Vagina (tissue), 2 donors: Measurements from ENCODE around the gene SRGAP3.

ENCODE experiments used
- CTCF ChIP-seq, 3 experiments: fragments of 450-650 bp in 2 of 3; fragments of 200-600 bp in 1 of 3; sonication (generic) in 1 of 3; IDR thresholded peaks; one replicate each; pipeline ENCODE4 v1.5.1; 2017 to 2019; ENCODE audit warnings: antibody characterized with exemption in 3 of 3, mild to moderate bottlenecking in 2 of 3, moderate library complexity in 2 of 3
- POLR2A ChIP-seq, 2 donors: fragments of 450-650 bp; IDR thresholded peaks; one replicate each; pipeline ENCODE4 v1.6.1; 2017; ENCODE audit warnings: antibody characterized with exemption in 2 of 2, mild to moderate bottlenecking in 2 of 2, moderate library complexity in 2 of 2
- POLR2AphosphoS5 ChIP-seq, 2 donors: sonication (generic); formaldehyde crosslinking; IDR thresholded peaks; one replicate each; pipeline ENCODE4 v1.9.0; 2017; ENCODE audit warnings: antibody characterized with exemption in 2 of 2, mild to moderate bottlenecking in 2 of 2, low read depth in 1 of 2; ENCODE audit not compliant: insufficient read depth in 1 of 2

- no peak for TF ChIP-seq CTCF (IDR thresholded peaks at IDR 0.05)
- no peak for TF ChIP-seq POLR2AphosphoS5 (IDR thresholded peaks at IDR 0.05; ENCODE audit: insufficient read depth in 1 of 2, low read depth in 1 of 2)
- no peak for TF ChIP-seq POLR2A (IDR thresholded peaks at IDR 0.05)
These were observed 22.5 kb upstream of the SRGAP3 start for GRCh38 chr3:9271903-9272302.
